Body of pancreas (tissue), 4 donors: ENCODE data around the gene FBXW8.

ENCODE experiments used
- CTCF ChIP-seq, 7 experiments: fragments of 450-650 bp in 4 of 7; fragments of 200-600 bp in 3 of 7; sonication (generic) in 3 of 7; IDR thresholded peaks; one replicate each; pipeline ENCODE4 v1.5.1; 2016 to 2019; ENCODE audit warnings: antibody characterized with exemption in 7 of 7
- POLR2A ChIP-seq, 3 donors: fragments of 450-650 bp; IDR thresholded peaks; one replicate each; pipeline ENCODE4 v1.6.1; 2016; ENCODE audit warnings: antibody characterized with exemption in 3 of 3, mild to moderate bottlenecking in 2 of 3

- TF ChIP-seq CTCF (IDR thresholded peaks at IDR 0.05) (no peak), POLR2A (IDR thresholded peaks at IDR 0.05) (no peak)
Observed at GRCh38 chr12:117060929-117061305, 150.2 kb downstream of the FBXW8 start.
